ENCODE measurements around the gene IP6K3.
A peak's percentile ranks its signal among the peaks of the same experiment; 100 is the strongest.

Gene IP6K3

GRCh38 chr6:33790379-33790778, 43.7 kb upstream of the IP6K3 start:
- H3K36me3 ChIP-seq = peaks cover 25% of the 10 kb centered on the region
- H3K4me3 ChIP-seq (ENCODE audit: low read depth, low read length) = no peak overlapping the region
- no peak for DNase-seq
- no peaks in the 10 kb centered on the region for H3K27me3 ChIP-seq (ENCODE audit: insufficient read depth, low read depth, severe bottlenecking)
- TF ChIP-seq CTCF (IDR thresholded peaks at IDR 0.05; ENCODE audit: low read depth, low read length) = no peak
- no peak overlapping the region for H3K27ac ChIP-seq
- no peaks in the 10 kb centered on the region for H3K9me3 ChIP-seq (ENCODE audit: severe bottlenecking)

GRCh38 chr6:33789550-33789895, 42.8 kb upstream of the IP6K3 start:
- peak overlapping the region; percentile 89 for H3K27ac ChIP-seq
- peaks cover 32% of the 10 kb centered on the region for H3K36me3 ChIP-seq
- no peak for TF ChIP-seq CTCF (IDR thresholded peaks at IDR 0.05; ENCODE audit: low read depth, low read length)
- H3K27me3 ChIP-seq (ENCODE audit: insufficient read depth, low read depth, severe bottlenecking) = no peaks in the 10 kb centered on the region
- H3K4me3 ChIP-seq (ENCODE audit: low read depth, low read length) = peak overlapping the region; percentile 15; the same call in 1 of the 2 replicates
- DNase-seq = no peak
- H3K9me3 ChIP-seq (ENCODE audit: severe bottlenecking) = no peaks in the 10 kb centered on the region

GRCh38 chr6:33788694-33789549, 42.2 kb upstream of the IP6K3 start, which contains the start of gene LEMD2:
LEMD2 (minus strand) TSS chr6:33789130; CDS start chr6:33789116, 14 bp downstream.
- H3K27ac ChIP-seq = peak within 1 kb of the TSS; percentile 89
- H3K4me3 ChIP-seq (ENCODE audit: low read depth, low read length) = peak within 1 kb of the TSS; percentile 64
- H3K9me3 ChIP-seq (ENCODE audit: severe bottlenecking) = no peaks in the 10 kb centered on the region
- TF ChIP-seq CTCF (IDR thresholded peaks at IDR 0.05; ENCODE audit: low read depth, low read length) = no peak
- H3K36me3 ChIP-seq = peaks cover 36% of the 10 kb centered on the region
- peak; percentile 99 for DNase-seq
- no peaks in the 10 kb centered on the region for H3K27me3 ChIP-seq (ENCODE audit: insufficient read depth, low read depth, severe bottlenecking)

GRCh38 chr6:33787954-33788693, 41.4 kb upstream of the IP6K3 start:
- Histone ChIP-seq H3K27me3 (ENCODE audit: insufficient read depth, low read depth, severe bottlenecking) (no peaks in the 10 kb centered on the region), H3K36me3 (peaks cover 44% of the 10 kb centered on the region), H3K9me3 (ENCODE audit: severe bottlenecking) (no peaks in the 10 kb centered on the region), H3K4me3 (ENCODE audit: low read depth, low read length) (peak overlapping the region; percentile 64), H3K27ac (peak overlapping the region; percentile 89)
- no peak for TF ChIP-seq CTCF (IDR thresholded peaks at IDR 0.05; ENCODE audit: low read depth, low read length)
- DNase-seq = peak; percentile 76

GRCh38 chr6:33787346-33787953, 40.7 kb upstream of the IP6K3 start:
- H3K27ac ChIP-seq = peak overlapping the region; percentile 89
- peaks cover 51% of the 10 kb centered on the region for H3K36me3 ChIP-seq
- H3K4me3 ChIP-seq (ENCODE audit: low read depth, low read length) = peak overlapping the region; percentile 64
- DNase-seq = no peak
- H3K9me3 ChIP-seq (ENCODE audit: severe bottlenecking) = no peaks in the 10 kb centered on the region
- TF ChIP-seq CTCF (IDR thresholded peaks at IDR 0.05; ENCODE audit: low read depth, low read length) = no peak
- H3K27me3 ChIP-seq (ENCODE audit: insufficient read depth, low read depth, severe bottlenecking) = no peaks in the 10 kb centered on the region
